Measurements from ENCODE around the gene BBOX1.
A peak's percentile ranks its signal among the peaks of the same experiment; 100 is the strongest.

BBOX1 gene, protein sequence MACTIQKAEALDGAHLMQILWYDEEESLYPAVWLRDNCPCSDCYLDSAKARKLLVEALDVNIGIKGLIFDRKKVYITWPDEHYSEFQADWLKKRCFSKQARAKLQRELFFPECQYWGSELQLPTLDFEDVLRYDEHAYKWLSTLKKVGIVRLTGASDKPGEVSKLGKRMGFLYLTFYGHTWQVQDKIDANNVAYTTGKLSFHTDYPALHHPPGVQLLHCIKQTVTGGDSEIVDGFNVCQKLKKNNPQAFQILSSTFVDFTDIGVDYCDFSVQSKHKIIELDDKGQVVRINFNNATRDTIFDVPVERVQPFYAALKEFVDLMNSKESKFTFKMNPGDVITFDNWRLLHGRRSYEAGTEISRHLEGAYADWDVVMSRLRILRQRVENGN

DNA sequence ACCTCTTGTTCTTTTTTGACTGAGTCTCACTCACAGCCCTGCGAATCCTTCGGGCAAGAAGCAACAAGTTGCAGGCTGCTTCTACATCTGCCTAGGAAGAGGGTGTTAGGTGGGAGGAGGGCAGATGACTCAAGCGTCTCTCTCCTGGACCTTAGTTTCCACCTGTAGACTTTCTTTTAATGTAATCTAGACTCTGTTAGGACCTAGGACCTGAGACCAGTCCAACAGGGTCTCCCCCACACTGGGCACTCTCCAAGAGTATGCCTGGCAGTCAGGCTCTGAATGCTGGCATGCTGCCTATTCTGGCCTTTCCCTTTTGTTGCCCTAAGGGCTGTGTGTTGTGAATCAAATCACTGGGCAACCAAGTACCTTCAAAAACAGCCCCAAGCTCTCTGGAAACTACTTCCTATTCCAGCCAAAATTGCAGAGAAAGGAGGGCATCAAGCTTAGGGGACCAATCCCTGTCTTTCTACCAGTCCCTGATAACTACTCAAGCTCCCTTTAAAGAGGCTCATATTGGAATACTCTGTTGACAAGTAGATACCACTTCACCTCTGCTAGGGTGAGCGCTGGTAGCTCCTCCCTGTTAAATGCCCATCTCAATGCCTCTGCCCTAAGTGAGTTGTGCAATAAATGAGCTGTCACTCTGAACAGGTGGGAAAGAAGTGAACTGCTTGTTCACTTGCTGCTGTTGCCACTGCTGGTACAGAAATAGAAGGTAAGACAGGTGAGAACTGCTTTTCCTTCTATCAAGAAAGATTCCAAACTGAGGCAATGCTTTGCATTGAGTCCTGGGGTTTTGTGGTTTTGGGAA, at the start of gene BBOX1:
Gene BBOX1, plus strand, starts transcription at position 514 of the 814 bp plus-strand sequence. CDS start 14,616 bp downstream, outside the sequence.
- DNase-seq (ENCODE audit: low read depth): no peak
- TF ChIP-seq, protein P1, sequence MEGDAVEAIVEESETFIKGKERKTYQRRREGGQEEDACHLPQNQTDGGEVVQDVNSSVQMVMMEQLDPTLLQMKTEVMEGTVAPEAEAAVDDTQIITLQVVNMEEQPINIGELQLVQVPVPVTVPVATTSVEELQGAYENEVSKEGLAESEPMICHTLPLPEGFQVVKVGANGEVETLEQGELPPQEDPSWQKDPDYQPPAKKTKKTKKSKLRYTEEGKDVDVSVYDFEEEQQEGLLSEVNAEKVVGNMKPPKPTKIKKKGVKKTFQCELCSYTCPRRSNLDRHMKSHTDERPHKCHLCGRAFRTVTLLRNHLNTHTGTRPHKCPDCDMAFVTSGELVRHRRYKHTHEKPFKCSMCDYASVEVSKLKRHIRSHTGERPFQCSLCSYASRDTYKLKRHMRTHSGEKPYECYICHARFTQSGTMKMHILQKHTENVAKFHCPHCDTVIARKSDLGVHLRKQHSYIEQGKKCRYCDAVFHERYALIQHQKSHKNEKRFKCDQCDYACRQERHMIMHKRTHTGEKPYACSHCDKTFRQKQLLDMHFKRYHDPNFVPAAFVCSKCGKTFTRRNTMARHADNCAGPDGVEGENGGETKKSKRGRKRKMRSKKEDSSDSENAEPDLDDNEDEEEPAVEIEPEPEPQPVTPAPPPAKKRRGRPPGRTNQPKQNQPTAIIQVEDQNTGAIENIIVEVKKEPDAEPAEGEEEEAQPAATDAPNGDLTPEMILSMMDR (IDR thresholded peaks at IDR 0.05; ENCODE audit: control insufficient read depth, insufficient read depth, low read depth, low read length, missing control alignments): no peak

GRCh38 chr11:26992031-26992541, 48.5 kb upstream of the BBOX1 start:
- no peak overlapping the region for H3K4me3 ChIP-seq (ENCODE audit: control insufficient read depth, low read depth, low read length)
- DNase-seq (ENCODE audit: low read depth): peak; percentile 78
- TF ChIP-seq, protein P1 (IDR thresholded peaks at IDR 0.05; ENCODE audit: control insufficient read depth, insufficient read depth, low read depth, low read length, missing control alignments): no peak

More for the DNA sequence above, at the start of gene BBOX1:
- no peak within 1 kb of the TSS for H3K4me3 ChIP-seq (ENCODE audit: control insufficient read depth, low read depth, low read length)

DNA sequence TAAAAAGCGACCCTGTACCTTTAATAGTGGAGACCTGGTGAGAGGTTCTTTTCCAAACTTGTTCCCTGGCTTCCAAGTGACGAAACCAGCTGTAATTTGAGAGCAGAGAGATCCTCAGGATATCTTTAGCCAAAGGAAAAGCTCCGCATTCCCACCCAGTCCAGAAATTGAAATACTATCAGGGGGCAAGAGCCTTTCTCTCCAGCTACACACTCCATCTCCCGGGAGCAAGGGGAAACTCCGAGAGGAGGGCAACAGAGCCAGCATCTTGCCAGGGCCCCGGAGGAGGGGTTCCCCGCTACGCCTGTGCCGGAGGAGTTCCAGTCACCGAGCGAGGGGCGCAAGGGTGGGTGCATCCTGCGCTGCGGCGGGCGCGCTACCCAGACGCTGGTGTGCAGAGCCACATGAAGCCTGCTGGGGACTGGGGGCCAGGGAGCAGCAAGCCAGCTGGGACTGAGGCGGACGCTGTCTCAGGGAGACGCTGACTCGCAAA, 46.6 kb upstream of the BBOX1 start, which contains the start of gene FIBIN:
Gene FIBIN, plus strand, starts transcription at position 148 of the 493 bp plus-strand sequence. CDS start 415 bp downstream, outside the sequence.
- TF ChIP-seq, protein P1 (IDR thresholded peaks at IDR 0.05; ENCODE audit: control insufficient read depth, insufficient read depth, low read depth, low read length, missing control alignments): no peak
- no peak for DNase-seq (ENCODE audit: low read depth)
- peak within 1 kb of the TSS; percentile 81 for H3K4me3 ChIP-seq (ENCODE audit: control insufficient read depth, low read depth, low read length)

DNA sequence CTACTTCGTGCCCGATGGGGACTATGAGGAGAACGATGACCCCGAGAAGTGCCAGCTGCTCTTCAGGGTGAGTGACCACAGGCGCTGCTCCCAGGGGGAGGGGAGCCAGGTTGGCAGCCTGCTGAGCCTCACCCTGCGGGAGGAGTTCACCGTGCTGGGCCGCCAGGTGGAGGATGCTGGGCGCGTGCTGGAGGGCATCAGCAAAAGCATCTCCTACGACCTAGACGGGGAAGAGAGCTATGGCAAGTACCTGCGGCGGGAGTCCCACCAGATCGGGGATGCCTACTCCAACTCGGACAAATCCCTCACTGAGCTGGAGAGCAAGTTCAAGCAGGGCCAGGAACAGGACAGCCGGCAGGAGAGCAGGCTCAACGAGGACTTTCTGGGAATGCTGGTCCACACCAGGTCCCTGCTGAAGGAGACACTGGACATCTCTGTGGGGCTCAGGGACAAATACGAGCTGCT, 46.0 kb upstream of the BBOX1 start:
- peak overlapping the region; percentile 81 for H3K4me3 ChIP-seq (ENCODE audit: control insufficient read depth, low read depth, low read length)
- TF ChIP-seq, protein P1 (IDR thresholded peaks at IDR 0.05; ENCODE audit: control insufficient read depth, insufficient read depth, low read depth, low read length, missing control alignments): no peak
- DNase-seq (ENCODE audit: low read depth): no peak

DNA sequence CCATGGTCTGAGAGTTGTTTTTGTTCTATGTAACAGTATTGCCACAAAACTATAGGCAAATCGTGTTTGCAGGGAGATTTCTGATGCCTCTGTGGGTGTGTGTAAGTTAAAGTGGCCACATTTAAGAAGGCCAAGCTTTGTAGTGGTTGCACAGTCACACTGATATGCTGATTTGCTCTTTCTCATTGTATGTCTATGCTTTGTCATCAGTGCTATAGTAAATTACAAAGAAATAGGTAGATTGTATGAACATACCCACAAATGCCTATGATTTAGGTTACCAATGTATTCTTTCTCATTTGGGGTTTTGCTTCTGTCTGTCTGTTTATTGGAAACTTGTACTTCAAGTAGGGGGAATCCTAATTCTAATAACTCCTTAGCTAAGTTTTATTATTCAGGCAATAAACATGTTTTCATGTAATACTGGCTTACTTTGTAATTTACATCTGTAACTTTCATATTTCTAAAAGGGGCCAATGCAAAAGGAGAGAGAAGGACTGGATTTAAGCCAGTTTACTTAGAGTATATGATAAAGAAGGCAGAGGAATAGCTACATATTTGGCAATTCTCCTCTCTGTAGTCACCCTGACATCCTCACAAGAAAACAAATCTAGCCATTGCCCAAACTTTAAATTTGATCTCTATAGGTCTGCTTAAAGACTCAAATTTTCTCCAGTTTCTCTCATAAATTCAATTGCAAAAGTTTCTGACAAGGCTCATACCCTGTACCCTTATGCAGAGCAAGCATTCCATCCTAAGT, 44.7 kb upstream of the BBOX1 start:
- TF ChIP-seq, protein P1 (IDR thresholded peaks at IDR 0.05; ENCODE audit: control insufficient read depth, insufficient read depth, low read depth, low read length, missing control alignments): no peak
- no peak for DNase-seq (ENCODE audit: low read depth)
- H3K4me3 ChIP-seq (ENCODE audit: control insufficient read depth, low read depth, low read length): peak overlapping the region; percentile 81
